Ishikawa (cell line): ENCODE data around the gene DYNC1I1.

Experiments
- CEBPB ChIP-seq: IDR thresholded peaks from 2 replicates; pipeline ENCODE4 v1.6.1; 2012
- CREB1 ChIP-seq: IDR thresholded peaks from 2 replicates; pipeline ENCODE4 v1.6.1; 2012; ENCODE audit warnings: low read depth
- EGR1 ChIP-seq: IDR thresholded peaks from 2 replicates; pipeline ENCODE4 v1.6.1; 2012
- EP300 ChIP-seq: IDR thresholded peaks from 2 replicates; pipeline ENCODE4 v1.6.1; 2012; ENCODE audit warnings: borderline replicate concordance
- FOXM1 ChIP-seq: IDR thresholded peaks from 2 replicates; pipeline ENCODE4 v1.6.1; 2012; ENCODE audit warnings: low read depth, borderline replicate concordance
- MAX ChIP-seq: IDR thresholded peaks from 2 replicates; pipeline ENCODE4 v1.6.1; 2012
- NFIC ChIP-seq: IDR thresholded peaks from 2 replicates; pipeline ENCODE4 v1.6.1; 2012
- RAD21 ChIP-seq: IDR thresholded peaks from 2 replicates; pipeline ENCODE4 v1.6.1; 2012; ENCODE audit warnings: low read depth
- TAF1 ChIP-seq: IDR thresholded peaks from 2 replicates; pipeline ENCODE4 v1.6.1; 2012; ENCODE audit warnings: low read depth, mild to moderate bottlenecking
- TCF12 ChIP-seq: IDR thresholded peaks from 2 replicates; pipeline ENCODE4 v1.6.1; 2012; ENCODE audit warnings: low read depth
- TEAD4 ChIP-seq: IDR thresholded peaks from 2 replicates; pipeline ENCODE4 v1.6.1; 2012
- USF1 ChIP-seq: IDR thresholded peaks from 2 replicates; pipeline ENCODE4 v1.6.1; 2012
- YY1 ChIP-seq: IDR thresholded peaks from 2 replicates; pipeline ENCODE4 v1.6.1; 2012; ENCODE audit warnings: low read depth
- ZBTB7A ChIP-seq: IDR thresholded peaks from 2 replicates; pipeline ENCODE4 v1.6.1; 2012; ENCODE audit warnings: low read depth
- TF ChIP-seq, protein P1 (sequence below): IDR thresholded peaks from 2 replicates; pipeline ENCODE4 v1.6.1; 2012; ENCODE audit warnings: low read depth, mild to moderate bottlenecking

The DYNC1I1 gene

GRCh38 chr7:96084881-96085553 is 312.7 kb downstream of the DYNC1I1 start:
- no peak for TF ChIP-seq EGR1
- TF ChIP-seq TEAD4 = no peak
- TF ChIP-seq USF1 = peak; percentile 80
- no peak for TF ChIP-seq CEBPB

- no peak for TF ChIP-seq YY1
- no peak for TF ChIP-seq NFIC
- TF ChIP-seq EGR1 = no peak
- no peak for TF ChIP-seq ZBTB7A
- no peak for TF ChIP-seq CREB1
- TF ChIP-seq, protein P1, sequence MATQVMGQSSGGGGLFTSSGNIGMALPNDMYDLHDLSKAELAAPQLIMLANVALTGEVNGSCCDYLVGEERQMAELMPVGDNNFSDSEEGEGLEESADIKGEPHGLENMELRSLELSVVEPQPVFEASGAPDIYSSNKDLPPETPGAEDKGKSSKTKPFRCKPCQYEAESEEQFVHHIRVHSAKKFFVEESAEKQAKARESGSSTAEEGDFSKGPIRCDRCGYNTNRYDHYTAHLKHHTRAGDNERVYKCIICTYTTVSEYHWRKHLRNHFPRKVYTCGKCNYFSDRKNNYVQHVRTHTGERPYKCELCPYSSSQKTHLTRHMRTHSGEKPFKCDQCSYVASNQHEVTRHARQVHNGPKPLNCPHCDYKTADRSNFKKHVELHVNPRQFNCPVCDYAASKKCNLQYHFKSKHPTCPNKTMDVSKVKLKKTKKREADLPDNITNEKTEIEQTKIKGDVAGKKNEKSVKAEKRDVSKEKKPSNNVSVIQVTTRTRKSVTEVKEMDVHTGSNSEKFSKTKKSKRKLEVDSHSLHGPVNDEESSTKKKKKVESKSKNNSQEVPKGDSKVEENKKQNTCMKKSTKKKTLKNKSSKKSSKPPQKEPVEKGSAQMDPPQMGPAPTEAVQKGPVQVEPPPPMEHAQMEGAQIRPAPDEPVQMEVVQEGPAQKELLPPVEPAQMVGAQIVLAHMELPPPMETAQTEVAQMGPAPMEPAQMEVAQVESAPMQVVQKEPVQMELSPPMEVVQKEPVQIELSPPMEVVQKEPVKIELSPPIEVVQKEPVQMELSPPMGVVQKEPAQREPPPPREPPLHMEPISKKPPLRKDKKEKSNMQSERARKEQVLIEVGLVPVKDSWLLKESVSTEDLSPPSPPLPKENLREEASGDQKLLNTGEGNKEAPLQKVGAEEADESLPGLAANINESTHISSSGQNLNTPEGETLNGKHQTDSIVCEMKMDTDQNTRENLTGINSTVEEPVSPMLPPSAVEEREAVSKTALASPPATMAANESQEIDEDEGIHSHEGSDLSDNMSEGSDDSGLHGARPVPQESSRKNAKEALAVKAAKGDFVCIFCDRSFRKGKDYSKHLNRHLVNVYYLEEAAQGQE = no peak
- no peak for TF ChIP-seq EP300
- TF ChIP-seq TAF1 = no peak
- TF ChIP-seq MAX = no peak
- no peak for TF ChIP-seq USF1
- no peak for TF ChIP-seq TEAD4
- TF ChIP-seq CEBPB = no peak
- TF ChIP-seq TCF12 = no peak
- no peak for TF ChIP-seq RAD21
- TF ChIP-seq FOXM1 = no peak
Measured at GRCh38 chr7:96085953-96086352, 313.6 kb downstream of the DYNC1I1 start.

DNA sequence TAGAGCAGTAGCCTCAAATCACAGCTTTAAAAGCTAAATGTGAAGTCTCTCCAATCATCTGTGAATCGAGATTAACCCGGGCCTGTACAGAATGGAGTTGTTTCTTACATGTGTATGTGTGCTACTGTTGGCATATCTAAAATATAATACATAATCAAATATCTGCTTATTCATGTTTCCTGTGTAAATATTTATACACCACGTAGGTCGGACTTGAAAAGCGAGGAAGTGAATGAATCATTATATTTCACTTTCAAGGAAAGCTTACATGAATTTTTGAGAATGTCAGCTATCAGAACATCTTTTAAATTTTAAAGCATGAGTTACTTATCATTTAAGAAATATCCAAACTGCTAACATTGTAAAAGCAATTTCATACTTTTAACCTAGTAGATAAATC is 316.2 kb downstream of the DYNC1I1 start:
- TF ChIP-seq CREB1 = no peak
- no peak for TF ChIP-seq NFIC
- TF ChIP-seq FOXM1 = no peak
- TF ChIP-seq MAX = no peak
- no peak for TF ChIP-seq ZBTB7A
- no peak for TF ChIP-seq EP300
- TF ChIP-seq, protein P1 = no peak
- TF ChIP-seq RAD21 = no peak
- TF ChIP-seq TEAD4 = no peak
- TF ChIP-seq CEBPB = no peak
- TF ChIP-seq TCF12 = no peak
- no peak for TF ChIP-seq TAF1
- no peak for TF ChIP-seq YY1
- TF ChIP-seq USF1 = no peak
- no peak for TF ChIP-seq EGR1

GRCh38 chr7:96089511-96089910 is 317.2 kb downstream of the DYNC1I1 start:
- TF ChIP-seq EP300 = no peak
- TF ChIP-seq TEAD4 = no peak
- TF ChIP-seq MAX = no peak
- TF ChIP-seq ZBTB7A = no peak
- no peak for TF ChIP-seq CEBPB
- TF ChIP-seq USF1 = no peak
- no peak for TF ChIP-seq YY1
- TF ChIP-seq TCF12 = no peak

DNA sequence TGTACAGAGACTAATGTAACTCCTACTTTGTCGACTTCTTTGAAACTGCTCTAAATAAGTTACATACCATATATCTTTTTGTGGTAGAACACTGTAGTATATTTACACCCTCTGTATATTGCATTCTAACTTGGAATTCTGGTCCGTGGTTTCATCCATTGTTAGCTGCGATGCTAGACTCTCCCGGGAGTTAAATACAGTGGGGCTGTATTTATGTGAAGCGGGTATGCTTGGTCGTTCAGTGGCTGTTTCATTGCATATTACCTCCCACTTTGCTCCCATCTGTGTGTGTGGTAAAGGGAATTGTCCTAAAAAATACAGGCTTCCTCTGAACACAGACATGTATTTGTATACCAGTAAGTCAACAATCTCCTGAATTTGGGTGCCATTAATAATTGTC is 318.4 kb downstream of the DYNC1I1 start:
- no peak for TF ChIP-seq MAX
- no peak for TF ChIP-seq FOXM1
- no peak for TF ChIP-seq TAF1
- TF ChIP-seq EP300 = no peak
- no peak for TF ChIP-seq ZBTB7A
- no peak for TF ChIP-seq EGR1
- no peak for TF ChIP-seq YY1
- no peak for TF ChIP-seq NFIC
- no peak for TF ChIP-seq CEBPB
- no peak for TF ChIP-seq TCF12
- TF ChIP-seq USF1 = no peak
- no peak for TF ChIP-seq CREB1
- TF ChIP-seq RAD21 = no peak
- no peak for TF ChIP-seq TEAD4
- TF ChIP-seq, protein P1 = no peak
